ENCODE results near the gene PHF13.

DNA sequence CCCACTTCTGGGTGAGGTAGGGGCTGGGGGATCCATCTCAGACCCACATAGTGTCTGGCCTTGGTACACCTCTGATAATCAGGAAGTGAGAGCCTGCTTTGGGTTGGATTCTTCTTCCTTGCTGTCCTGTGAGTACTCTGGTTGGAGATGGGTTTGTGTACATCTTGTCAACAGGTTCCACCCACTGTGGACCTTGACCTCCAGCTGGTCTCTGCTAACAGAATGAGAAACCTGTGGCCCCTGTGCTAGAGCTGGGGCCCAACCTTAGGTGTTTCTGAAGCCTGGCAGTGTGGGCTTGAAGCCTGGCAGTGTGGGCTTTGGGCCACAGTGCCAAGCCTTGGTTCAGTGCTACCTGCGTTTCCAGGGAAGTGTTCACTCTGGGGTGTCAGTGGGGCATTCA lies 31.2 kb upstream of the PHF13 start:
- TF ChIP-seq, protein P1, sequence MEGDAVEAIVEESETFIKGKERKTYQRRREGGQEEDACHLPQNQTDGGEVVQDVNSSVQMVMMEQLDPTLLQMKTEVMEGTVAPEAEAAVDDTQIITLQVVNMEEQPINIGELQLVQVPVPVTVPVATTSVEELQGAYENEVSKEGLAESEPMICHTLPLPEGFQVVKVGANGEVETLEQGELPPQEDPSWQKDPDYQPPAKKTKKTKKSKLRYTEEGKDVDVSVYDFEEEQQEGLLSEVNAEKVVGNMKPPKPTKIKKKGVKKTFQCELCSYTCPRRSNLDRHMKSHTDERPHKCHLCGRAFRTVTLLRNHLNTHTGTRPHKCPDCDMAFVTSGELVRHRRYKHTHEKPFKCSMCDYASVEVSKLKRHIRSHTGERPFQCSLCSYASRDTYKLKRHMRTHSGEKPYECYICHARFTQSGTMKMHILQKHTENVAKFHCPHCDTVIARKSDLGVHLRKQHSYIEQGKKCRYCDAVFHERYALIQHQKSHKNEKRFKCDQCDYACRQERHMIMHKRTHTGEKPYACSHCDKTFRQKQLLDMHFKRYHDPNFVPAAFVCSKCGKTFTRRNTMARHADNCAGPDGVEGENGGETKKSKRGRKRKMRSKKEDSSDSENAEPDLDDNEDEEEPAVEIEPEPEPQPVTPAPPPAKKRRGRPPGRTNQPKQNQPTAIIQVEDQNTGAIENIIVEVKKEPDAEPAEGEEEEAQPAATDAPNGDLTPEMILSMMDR (IDR thresholded peaks at IDR 0.05; ENCODE audit: poor library complexity, severe bottlenecking) = no peak
- no peak for TF ChIP-seq EP300 (conservative IDR thresholded peaks at IDR 0.05; ENCODE audit: poor library complexity, severe bottlenecking)
